Fibroblast of pulmonary artery (primary cell): ENCODE data around the gene SPOCK1.

Experiments
- DNase-seq: peaks from one replicate; pipeline ENCODE4 v3.0.0-alpha.2; 2010; ENCODE audit warnings: low read depth
- H3K4me3 ChIP-seq: replicated peaks from 2 replicates; pipeline ENCODE4 v1.5.1; 2011; ENCODE audit warnings: low read depth, mild to moderate bottlenecking, control low read depth, low read length, moderate library complexity
- TF ChIP-seq, protein P1 (sequence below): IDR thresholded peaks from 2 replicates; pipeline ENCODE4 v1.5.1; 2011; ENCODE audit warnings: mild to moderate bottlenecking, control low read depth, low read length, inconsistent platforms; ENCODE audit errors: missing control alignments

The SPOCK1 gene

DNA sequence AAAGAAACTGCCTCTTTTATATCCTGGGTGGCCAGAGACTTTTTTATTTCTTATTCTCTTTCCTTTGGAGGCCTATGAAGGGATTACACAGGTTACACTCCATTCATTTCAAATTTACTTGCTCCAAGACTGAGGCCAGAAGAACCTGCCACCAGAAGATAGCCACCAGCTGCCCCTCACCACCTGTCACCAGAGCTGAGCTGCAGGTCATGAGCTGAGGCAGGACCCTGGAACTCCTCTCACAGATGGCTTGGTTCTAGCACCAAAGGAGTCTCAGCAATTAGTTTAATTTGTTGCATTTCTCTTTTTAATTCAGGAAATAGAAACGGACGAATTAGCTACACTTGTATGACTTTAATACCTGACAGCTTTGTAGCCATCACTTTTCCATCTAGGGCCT lies 313.9 kb downstream of the SPOCK1 start:
- TF ChIP-seq, protein P1, sequence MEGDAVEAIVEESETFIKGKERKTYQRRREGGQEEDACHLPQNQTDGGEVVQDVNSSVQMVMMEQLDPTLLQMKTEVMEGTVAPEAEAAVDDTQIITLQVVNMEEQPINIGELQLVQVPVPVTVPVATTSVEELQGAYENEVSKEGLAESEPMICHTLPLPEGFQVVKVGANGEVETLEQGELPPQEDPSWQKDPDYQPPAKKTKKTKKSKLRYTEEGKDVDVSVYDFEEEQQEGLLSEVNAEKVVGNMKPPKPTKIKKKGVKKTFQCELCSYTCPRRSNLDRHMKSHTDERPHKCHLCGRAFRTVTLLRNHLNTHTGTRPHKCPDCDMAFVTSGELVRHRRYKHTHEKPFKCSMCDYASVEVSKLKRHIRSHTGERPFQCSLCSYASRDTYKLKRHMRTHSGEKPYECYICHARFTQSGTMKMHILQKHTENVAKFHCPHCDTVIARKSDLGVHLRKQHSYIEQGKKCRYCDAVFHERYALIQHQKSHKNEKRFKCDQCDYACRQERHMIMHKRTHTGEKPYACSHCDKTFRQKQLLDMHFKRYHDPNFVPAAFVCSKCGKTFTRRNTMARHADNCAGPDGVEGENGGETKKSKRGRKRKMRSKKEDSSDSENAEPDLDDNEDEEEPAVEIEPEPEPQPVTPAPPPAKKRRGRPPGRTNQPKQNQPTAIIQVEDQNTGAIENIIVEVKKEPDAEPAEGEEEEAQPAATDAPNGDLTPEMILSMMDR = no peak
- no peak for DNase-seq
- H3K4me3 ChIP-seq = no peak overlapping the region

DNA sequence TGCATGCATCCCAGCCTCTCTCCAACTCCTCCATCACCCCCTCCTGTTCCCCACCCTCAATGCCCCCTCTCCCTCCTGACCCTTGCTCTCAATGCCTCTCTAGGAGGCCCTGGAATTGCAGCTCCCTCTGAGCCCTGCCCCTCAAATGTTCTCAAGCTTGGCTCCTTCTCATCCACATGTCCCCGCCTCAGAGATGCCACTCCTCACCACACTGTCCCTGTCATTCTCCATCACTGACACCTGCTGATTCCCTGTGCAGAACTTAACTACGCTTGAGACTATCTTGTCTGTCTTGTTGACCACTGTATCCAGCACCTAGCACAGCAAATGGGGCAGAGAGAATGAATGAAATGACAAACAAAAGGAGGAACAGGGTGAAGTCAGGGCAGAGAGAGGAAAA lies 314.4 kb downstream of the SPOCK1 start:
- H3K4me3 ChIP-seq = no peak overlapping the region
- TF ChIP-seq, protein P1 = no peak
- no peak for DNase-seq

DNA sequence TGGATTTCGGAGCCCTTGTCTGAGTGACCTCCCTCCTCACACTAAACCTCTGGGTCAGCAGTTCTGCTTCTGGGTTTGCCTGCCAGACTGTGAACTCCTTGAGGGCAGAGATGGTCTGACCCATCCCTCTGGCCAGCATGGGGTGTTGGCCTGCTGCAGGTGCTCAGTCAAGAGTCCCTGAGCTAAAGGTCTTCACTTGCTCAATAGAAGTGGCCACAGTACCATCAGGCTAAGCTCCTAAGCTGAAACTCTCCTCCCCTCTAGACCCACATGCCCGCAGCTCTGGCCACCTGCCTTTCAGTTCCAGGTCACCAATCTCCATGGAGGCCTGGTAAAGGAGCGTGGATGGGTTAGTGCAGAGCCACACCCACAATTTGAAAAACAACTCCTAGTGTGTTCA lies 316.6 kb downstream of the SPOCK1 start:
- TF ChIP-seq, protein P1 = no peak
- no peak overlapping the region for H3K4me3 ChIP-seq

DNA sequence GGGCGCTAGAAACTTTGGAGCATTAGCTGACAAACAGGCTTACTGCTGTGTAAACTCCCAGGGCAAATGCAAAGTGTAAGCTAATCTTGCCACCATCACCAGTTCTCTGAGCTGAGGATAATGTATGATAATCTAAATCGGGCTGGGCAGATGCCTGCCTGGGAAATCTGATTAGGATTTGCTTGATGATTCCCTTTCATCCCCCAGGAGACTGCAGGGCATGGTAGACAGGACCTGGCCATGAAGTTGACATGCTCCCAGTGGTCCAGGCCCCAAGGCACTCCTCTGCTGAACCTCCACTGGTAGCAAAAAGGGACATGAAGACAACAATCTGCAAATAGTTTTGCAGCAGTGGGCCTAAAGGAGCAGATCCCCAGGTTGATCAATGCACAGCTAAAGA lies 317.5 kb downstream of the SPOCK1 start:
- TF ChIP-seq, protein P1 = no peak
- no peak for DNase-seq
- H3K4me3 ChIP-seq = no peak overlapping the region

More for the DNA sequence above, 316.6 kb downstream of the SPOCK1 start:
- DNase-seq = no peak

DNA sequence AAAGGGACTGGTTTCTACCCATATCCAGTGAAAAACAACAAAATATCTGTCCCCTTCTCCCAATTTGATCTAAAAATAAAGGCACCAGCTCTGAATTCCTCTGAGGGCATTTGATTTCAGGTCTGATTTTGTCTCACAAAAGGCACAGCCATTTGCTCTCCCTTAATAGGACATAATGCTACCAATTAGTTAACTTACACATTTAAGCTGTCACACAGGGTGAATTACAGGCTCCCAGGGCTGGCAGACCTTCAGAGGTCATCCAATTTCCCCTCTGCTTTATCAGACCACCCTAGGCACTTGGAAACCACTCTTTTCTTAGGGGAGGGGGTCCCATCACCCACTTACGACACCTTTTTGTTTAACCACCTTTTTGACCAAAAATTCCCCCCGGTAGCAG lies 319.9 kb downstream of the SPOCK1 start:
- TF ChIP-seq, protein P1 = no peak
- DNase-seq = no peak
- no peak overlapping the region for H3K4me3 ChIP-seq

DNA sequence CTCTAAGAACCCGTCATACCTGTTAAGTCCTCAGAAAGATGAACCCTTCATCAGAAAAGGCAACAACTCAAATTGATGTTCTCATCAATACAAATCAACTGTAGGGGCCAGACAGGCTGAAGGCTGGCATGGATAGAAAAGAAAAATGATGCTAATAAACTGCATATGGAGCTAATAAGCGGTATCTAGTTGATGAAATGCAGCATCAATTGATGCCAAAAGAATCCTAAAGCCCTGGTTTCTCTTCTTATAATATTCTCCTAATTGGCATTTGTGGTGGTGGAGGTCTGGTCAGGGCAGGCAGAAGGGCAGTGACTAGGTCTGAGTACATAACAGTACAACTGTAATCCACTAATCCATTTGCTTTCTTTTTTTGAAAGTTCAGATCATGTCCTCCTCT lies 322.5 kb downstream of the SPOCK1 start:
- DNase-seq = no peak
- no peak overlapping the region for H3K4me3 ChIP-seq
- TF ChIP-seq, protein P1 = no peak

DNA sequence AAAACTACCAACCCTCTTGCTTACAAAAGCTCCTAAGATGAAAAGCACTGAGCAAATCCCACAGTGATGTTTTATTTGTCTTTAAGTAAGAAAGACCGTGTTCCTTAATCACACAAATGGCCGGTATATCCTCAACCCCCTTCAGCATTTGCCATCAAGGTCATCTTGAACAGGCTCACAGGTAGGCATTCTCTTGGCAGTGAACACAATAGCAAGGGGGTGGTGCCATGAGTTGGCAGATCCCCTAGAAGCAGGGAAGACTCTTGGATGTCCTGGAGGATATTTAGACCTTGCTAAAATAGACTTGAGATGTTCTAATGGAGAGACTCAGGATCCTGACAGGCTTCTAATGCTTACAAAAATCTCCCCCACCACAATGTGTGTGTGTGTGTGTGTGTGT lies 323.0 kb downstream of the SPOCK1 start:
- TF ChIP-seq, protein P1 = no peak
- no peak overlapping the region for H3K4me3 ChIP-seq
- DNase-seq = no peak
